Transverse colon (tissue), 3 donors: ENCODE measurements around the gene SHISAL1.

ENCODE experiments used
- CTCF ChIP-seq, 5 experiments: fragments of 200-600 bp in 3 of 5; fragments of 450-650 bp in 2 of 5; sonication (generic) in 3 of 5; IDR thresholded peaks; 1 replicate in 2 of 5; 2 replicates in 3 of 5; pipeline ENCODE4 v1.5.1; 2016 to 2017; ENCODE audit warnings: antibody characterized with exemption in 5 of 5, inconsistent platforms in 3 of 5, mild to moderate bottlenecking in 2 of 5, moderate library complexity in 1 of 5
- POLR2A ChIP-seq: fragments of 450-650 bp; IDR thresholded peaks from one replicate; pipeline ENCODE4 v1.6.1; 2016; ENCODE audit warnings: antibody characterized with exemption, mild to moderate bottlenecking, moderate library complexity

- TF ChIP-seq CTCF (IDR thresholded peaks at IDR 0.05) (no peak), POLR2A (no peak)
Measured at GRCh38 chr22:44280665-44281188, 32.0 kb downstream of the SHISAL1 start.
